Muscle layer of colon (tissue), 2 donors: ENCODE measurements around the gene GLDN.

Source experiments
- H3K27ac ChIP-seq: one replicate; pipeline ENCODE4 v1.7.0; 2013; ENCODE audit warnings: low read depth, mild to moderate bottlenecking, low read length, moderate library complexity
- H3K27me3 ChIP-seq, 2 donors: one replicate each; pipeline ENCODE4 v1.7.0; 2013; ENCODE audit warnings: low read length in 2 of 2, mild to moderate bottlenecking in 2 of 2; ENCODE audit not compliant: insufficient read depth in 2 of 2, control insufficient read depth in 1 of 2
- H3K36me3 ChIP-seq: one replicate; pipeline ENCODE4 v1.7.0; 2013; ENCODE audit warnings: mild to moderate bottlenecking, low read length; ENCODE audit not compliant: insufficient read depth
- H3K4me1 ChIP-seq: one replicate; pipeline ENCODE4 v1.7.0; 2013; ENCODE audit warnings: mild to moderate bottlenecking, low read length; ENCODE audit not compliant: insufficient read depth
- H3K4me3 ChIP-seq, 2 donors: one replicate each; pipeline ENCODE4 v1.7.0; 2013; ENCODE audit warnings: low read length in 2 of 2, low read depth in 1 of 2, mild to moderate bottlenecking in 1 of 2, moderate library complexity in 1 of 2
- H3K9ac ChIP-seq: one replicate; pipeline ENCODE4 v1.7.0; 2013; ENCODE audit warnings: low read length
- H3K9me3 ChIP-seq: one replicate; pipeline ENCODE4 v1.7.0; 2013; ENCODE audit warnings: mild to moderate bottlenecking, low read length
- donor health status: abdominal sarcoma.
- donor health status: Adenocarcinoma of cecum.

GLDN gene

GRCh38 chr15:51341366-51342226 is at the start of gene GLDN:
Gene GLDN (plus strand): TSS chr15:51341655. CDS start chr15:51341685, 30 bp downstream.
- H3K36me3 ChIP-seq, result no peaks in the 10 kb centered on the region
- H3K27ac ChIP-seq, result no peak within 1 kb of the TSS
- peaks cover 5 to 13% of the 10 kb centered on the region in 2 donors for H3K27me3 ChIP-seq
- peaks cover 12% of the 10 kb centered on the region for H3K4me1 ChIP-seq
- no peaks in the 10 kb centered on the region for H3K9me3 ChIP-seq
- no peak within 1 kb of the TSS for H3K9ac ChIP-seq
- peak within 1 kb of the TSS; percentile 7 to 42 for H3K4me3 ChIP-seq

DNA sequence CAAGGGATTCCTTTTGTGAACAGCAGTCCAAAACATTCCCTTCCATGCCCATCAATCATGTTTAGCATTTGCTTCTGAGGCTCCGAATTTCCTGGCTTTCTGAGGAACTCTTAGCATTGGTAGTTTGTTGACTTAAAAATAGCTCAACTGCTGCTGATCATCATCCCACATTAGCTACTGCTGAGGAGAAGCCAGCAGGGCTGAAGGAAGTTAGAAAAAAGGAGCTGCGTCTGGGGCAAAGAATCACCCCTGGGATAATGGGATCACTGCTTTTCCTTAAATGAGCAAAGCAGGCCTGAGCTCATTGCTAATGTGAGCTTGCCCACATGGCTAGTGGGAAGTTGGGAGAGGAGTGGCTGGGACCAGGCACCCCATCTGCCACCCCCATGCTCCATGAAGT is 42.8 kb upstream of the GLDN start:
- no peaks in the 10 kb centered on the region for H3K36me3 ChIP-seq
- H3K9ac ChIP-seq, result no peak overlapping the region
- H3K9me3 ChIP-seq, result no peaks in the 10 kb centered on the region
- H3K27me3 ChIP-seq, result no peaks in the 10 kb centered on the region
- no peak overlapping the region for H3K4me3 ChIP-seq
- no peaks in the 10 kb centered on the region for H3K4me1 ChIP-seq
- no peak overlapping the region for H3K27ac ChIP-seq

- Histone ChIP-seq H3K36me3 (no peaks in the 10 kb centered on the region), H3K27me3 (no peaks in the 10 kb centered on the region), H3K27ac (no peak overlapping the region), H3K9ac (no peak overlapping the region), H3K9me3 (no peaks in the 10 kb centered on the region), H3K4me1 (no peaks in the 10 kb centered on the region), H3K4me3 (no peak overlapping the region)
Observed at GRCh38 chr15:51299187-51300015, 42.1 kb upstream of the GLDN start.

DNA sequence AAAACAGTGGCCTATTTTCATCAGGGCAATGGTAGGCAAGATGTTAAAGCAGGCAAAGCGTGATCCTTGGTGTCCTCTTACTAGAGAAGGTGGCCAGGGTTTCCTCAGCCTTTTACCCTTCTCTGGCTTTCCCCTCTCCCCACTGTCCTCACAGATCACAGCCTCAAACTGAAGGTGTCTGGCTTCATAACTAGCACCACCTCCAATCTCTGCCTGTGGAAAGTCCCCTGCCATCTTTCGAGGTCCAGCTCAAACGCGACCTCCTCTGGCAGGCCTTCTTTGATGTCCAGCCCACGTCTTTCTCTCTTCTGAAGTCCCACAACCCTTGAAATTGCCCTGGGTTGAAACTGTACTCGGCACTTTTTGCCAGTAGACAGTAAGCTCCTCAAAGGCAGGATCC is 39.0 kb upstream of the GLDN start:
- H3K27me3 ChIP-seq, result no peaks in the 10 kb centered on the region
- H3K4me3 ChIP-seq, result no peak overlapping the region
- no peak overlapping the region for H3K27ac ChIP-seq
- no peaks in the 10 kb centered on the region for H3K36me3 ChIP-seq
- H3K4me1 ChIP-seq, result no peaks in the 10 kb centered on the region
- no peaks in the 10 kb centered on the region for H3K9me3 ChIP-seq
- H3K9ac ChIP-seq, result no peak overlapping the region

- H3K27me3 ChIP-seq, result no peaks in the 10 kb centered on the region
- H3K4me3 ChIP-seq, result no peak overlapping the region
- H3K9ac ChIP-seq, result no peak overlapping the region
- H3K9me3 ChIP-seq, result no peaks in the 10 kb centered on the region
- H3K27ac ChIP-seq, result no peak overlapping the region
- no peaks in the 10 kb centered on the region for H3K4me1 ChIP-seq
- H3K36me3 ChIP-seq, result no peaks in the 10 kb centered on the region
Observed at GRCh38 chr15:51303462-51303980, 37.9 kb upstream of the GLDN start.

DNA sequence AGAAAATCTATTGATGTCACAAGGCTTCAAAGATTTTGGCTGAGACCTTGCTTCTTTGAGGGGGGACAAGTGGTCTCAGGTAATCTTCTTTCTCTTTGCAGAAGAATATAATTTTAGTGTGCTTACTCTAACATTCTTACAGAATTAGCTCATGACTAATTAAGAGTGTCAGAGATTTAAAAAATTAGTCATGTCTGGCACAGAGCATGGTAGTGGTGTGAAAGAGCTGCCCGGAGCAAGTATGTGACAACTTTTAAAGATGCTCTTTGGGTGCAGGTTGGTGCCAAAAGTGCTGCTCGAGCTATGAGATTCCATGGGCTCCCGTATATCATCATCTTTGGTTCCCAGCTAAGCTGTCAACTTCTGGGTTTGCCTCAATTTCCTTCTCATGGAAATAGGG is 34.1 kb upstream of the GLDN start:
- no peak overlapping the region for H3K9ac ChIP-seq
- no peaks in the 10 kb centered on the region for H3K9me3 ChIP-seq
- H3K4me1 ChIP-seq, result no peaks in the 10 kb centered on the region
- no peaks in the 10 kb centered on the region for H3K27me3 ChIP-seq
- no peak overlapping the region for H3K4me3 ChIP-seq
- H3K27ac ChIP-seq, result no peak overlapping the region
- no peaks in the 10 kb centered on the region for H3K36me3 ChIP-seq

GRCh38 chr15:51307811-51308210 is 33.6 kb upstream of the GLDN start:
- Histone ChIP-seq H3K27ac (no peak overlapping the region), H3K4me1 (no peaks in the 10 kb centered on the region), H3K9me3 (no peaks in the 10 kb centered on the region), H3K36me3 (no peaks in the 10 kb centered on the region), H3K4me3 (no peak overlapping the region), H3K9ac (no peak overlapping the region), H3K27me3 (no peaks in the 10 kb centered on the region)

GRCh38 chr15:51310064-51310463 is 31.4 kb upstream of the GLDN start:
- H3K36me3 ChIP-seq, result no peaks in the 10 kb centered on the region
- no peaks in the 10 kb centered on the region for H3K4me1 ChIP-seq
- no peaks in the 10 kb centered on the region for H3K27me3 ChIP-seq
- H3K27ac ChIP-seq, result no peak overlapping the region
- no peak overlapping the region for H3K9ac ChIP-seq
- H3K9me3 ChIP-seq, result no peaks in the 10 kb centered on the region
- H3K4me3 ChIP-seq, result no peak overlapping the region

DNA sequence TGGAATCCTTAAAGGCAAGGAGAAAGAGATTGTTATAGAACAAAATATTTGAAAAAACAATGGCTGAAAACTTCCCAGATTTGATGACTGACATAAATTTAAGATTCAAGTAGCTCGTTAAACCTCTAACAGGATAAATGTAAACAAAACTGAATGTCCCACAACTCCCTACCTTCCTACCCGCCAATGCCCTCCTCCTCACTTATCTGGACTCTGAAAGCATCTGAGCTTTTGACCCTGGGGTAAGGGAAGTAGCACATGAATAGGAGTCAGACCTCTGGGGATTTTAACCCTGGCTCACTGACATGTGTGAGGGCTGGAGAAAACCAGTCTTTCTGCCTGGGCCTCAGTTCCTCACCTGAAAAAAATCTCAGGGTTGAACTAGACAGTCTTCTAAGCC is 29.9 kb upstream of the GLDN start:
- H3K9ac ChIP-seq, result no peak overlapping the region
- H3K36me3 ChIP-seq, result no peaks in the 10 kb centered on the region
- no peaks in the 10 kb centered on the region for H3K27me3 ChIP-seq
- no peaks in the 10 kb centered on the region for H3K4me1 ChIP-seq
- H3K27ac ChIP-seq, result no peak overlapping the region
- H3K9me3 ChIP-seq, result no peaks in the 10 kb centered on the region
- H3K4me3 ChIP-seq, result no peak overlapping the region

DNA sequence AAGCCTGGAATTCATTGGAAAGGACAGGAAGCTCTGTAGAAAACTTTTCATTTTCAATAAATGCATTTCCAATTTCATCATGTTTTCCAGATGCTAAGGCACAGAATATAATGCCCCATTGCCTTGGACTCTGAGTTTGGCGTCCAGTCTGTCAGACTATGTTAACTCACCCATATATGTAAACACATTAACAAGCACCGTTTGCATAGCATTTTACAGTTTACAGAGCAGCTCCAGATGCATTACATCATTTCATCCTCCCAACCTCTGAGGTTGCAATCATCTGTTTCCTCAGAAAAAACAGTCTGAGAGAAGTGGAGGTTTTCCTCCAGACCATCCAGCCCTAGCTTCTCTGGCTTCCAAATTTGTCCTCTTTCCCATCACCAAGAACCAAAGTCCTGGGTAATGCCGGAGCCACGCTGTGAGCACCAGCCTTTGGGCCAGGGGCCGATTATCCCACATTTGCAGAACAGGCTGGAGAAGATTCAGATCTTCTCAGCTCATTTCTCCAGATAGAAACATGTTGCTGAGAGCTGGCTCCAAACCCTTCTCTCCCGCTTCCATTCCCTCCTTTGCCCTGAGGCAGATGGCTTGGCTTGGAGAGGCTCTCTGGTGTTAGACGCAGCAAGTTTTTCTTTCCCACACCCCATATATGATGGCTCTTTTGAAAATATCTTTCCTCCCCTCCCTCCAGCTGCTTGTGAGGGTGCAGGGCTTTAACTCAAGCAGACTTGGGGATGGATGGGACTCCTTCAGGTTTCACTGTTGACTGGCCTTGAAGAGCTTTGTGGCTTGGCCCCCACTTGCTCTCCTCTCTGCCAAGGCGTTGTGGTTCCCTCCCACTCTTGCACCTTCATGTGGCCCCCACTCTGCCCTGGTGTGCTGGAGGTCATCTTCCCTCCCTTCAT is 29.0 kb upstream of the GLDN start:
- Histone ChIP-seq H3K9ac (no peak overlapping the region), H3K9me3 (no peaks in the 10 kb centered on the region), H3K4me1 (no peaks in the 10 kb centered on the region), H3K27ac (no peak overlapping the region), H3K36me3 (no peaks in the 10 kb centered on the region), H3K4me3 (no peak overlapping the region), H3K27me3 (no peaks in the 10 kb centered on the region)

DNA sequence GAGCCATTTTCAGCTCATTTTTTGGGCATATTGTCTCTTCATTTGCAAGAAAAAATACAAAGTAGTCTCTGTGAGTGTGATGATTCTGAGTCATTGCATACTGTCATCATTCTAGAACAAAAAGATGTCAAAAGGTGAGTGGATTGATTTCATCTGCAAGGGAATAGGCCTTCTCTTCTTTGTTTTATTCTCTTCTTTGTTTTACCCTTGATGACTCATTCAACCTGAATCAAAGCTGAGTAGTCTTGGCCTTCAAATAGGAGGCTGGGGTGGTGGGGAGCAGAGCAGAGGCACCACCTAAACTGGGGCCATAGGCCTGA is 28.4 kb upstream of the GLDN start:
- Histone ChIP-seq H3K4me1 (no peaks in the 10 kb centered on the region), H3K36me3 (no peaks in the 10 kb centered on the region), H3K27me3 (no peaks in the 10 kb centered on the region), H3K27ac (no peak overlapping the region), H3K9ac (no peak overlapping the region), H3K4me3 (no peak overlapping the region), H3K9me3 (no peaks in the 10 kb centered on the region)
